KMS-11 (cell line): ENCODE results near the gene NISCH.

ENCODE experiments used
- H2AFZ ChIP-seq: fragments of 200-600 bp; sonication (generic); 2 replicates; pipeline ENCODE4 v1.6.1; 2016; ENCODE audit warnings: antibody characterized with exemption, mixed run types, low read depth
- H3K27ac ChIP-seq: fragments of 200-600 bp; sonication (generic); 2 replicates; pipeline ENCODE4 v1.6.1; 2016; ENCODE audit warnings: mild to moderate bottlenecking, mixed run types
- H3K27me3 ChIP-seq: fragments of 200-600 bp; sonication (generic); 2 replicates; pipeline ENCODE4 v1.6.1; 2017; ENCODE audit warnings: mild to moderate bottlenecking, low read depth, mixed run types, moderate library complexity; ENCODE audit not compliant: insufficient read depth
- H3K36me3 ChIP-seq: fragments of 200-600 bp; sonication (generic); 2 replicates; pipeline ENCODE4 v1.6.1; 2017; ENCODE audit warnings: mild to moderate bottlenecking, mixed run types; ENCODE audit not compliant: insufficient read depth
- H3K4me1 ChIP-seq: fragments of 200-600 bp; sonication (generic); 2 replicates; pipeline ENCODE4 v1.6.1; 2016; ENCODE audit warnings: mild to moderate bottlenecking, low read depth, mixed run types; ENCODE audit not compliant: poor library complexity, severe bottlenecking
- H3K4me2 ChIP-seq: fragments of 200-600 bp; sonication (generic); 2 replicates; pipeline ENCODE4 v1.7.0; 2016; ENCODE audit warnings: mild to moderate bottlenecking, mixed run types
- H3K4me3 ChIP-seq: fragments of 200-600 bp; sonication (generic); IDR thresholded peaks from 2 replicates; pipeline ENCODE4 v1.6.1; 2017; ENCODE audit warnings: low read depth, low read length, mixed read lengths; ENCODE audit not compliant: insufficient read depth
- H3K79me2 ChIP-seq: fragments of 200-600 bp; sonication (generic); 2 replicates; pipeline ENCODE4 v1.6.1; 2016; ENCODE audit warnings: low read depth, mixed run types; ENCODE audit not compliant: insufficient read depth
- H3K9ac ChIP-seq: fragments of 200-600 bp; sonication (generic); 2 replicates; pipeline ENCODE4 v1.6.1; 2016; ENCODE audit warnings: mild to moderate bottlenecking, mixed run types
- H4K20me1 ChIP-seq: fragments of 200-600 bp; sonication (generic); 2 replicates; pipeline ENCODE4 v1.6.1; 2016; ENCODE audit warnings: mild to moderate bottlenecking, mixed run types; ENCODE audit not compliant: insufficient read depth
- CTCF ChIP-seq: fragments of 200-600 bp; sonication (generic); conservative IDR thresholded peaks from 2 replicates; pipeline ENCODE4 v1.6.1; 2017; ENCODE audit warnings: low read depth, mild to moderate bottlenecking, antibody characterized with exemption, low read length, moderate library complexity, mixed read lengths

The NISCH gene

GRCh38 chr3:52504977-52505376 is 49.6 kb downstream of the NISCH start:
- Histone ChIP-seq H2AFZ (no peak overlapping the region), H4K20me1 (no peaks in the 10 kb centered on the region), H3K36me3 (no peaks in the 10 kb centered on the region), H3K9ac (no peak overlapping the region), H3K27me3 (no peaks in the 10 kb centered on the region), H3K79me2 (no peaks in the 10 kb centered on the region), H3K4me3 (no peak overlapping the region), H3K4me1 (no peaks in the 10 kb centered on the region), H3K4me2 (no peak overlapping the region), H3K27ac (no peak overlapping the region)
- TF ChIP-seq CTCF, result no peak

GRCh38 chr3:52506266-52506966 is 51.0 kb downstream of the NISCH start:
- Histone ChIP-seq H2AFZ (no peak overlapping the region), H3K27ac (no peak overlapping the region), H3K36me3 (no peaks in the 10 kb centered on the region), H3K9ac (no peak overlapping the region), H3K4me2 (no peak overlapping the region), H3K27me3 (no peaks in the 10 kb centered on the region), H3K4me1 (no peaks in the 10 kb centered on the region), H3K79me2 (no peaks in the 10 kb centered on the region), H3K4me3 (no peak overlapping the region), H4K20me1 (no peaks in the 10 kb centered on the region)
- no peak for TF ChIP-seq CTCF

- Histone ChIP-seq H3K79me2 (no peaks in the 10 kb centered on the region), H3K27ac (no peak overlapping the region), H3K9ac (no peak overlapping the region), H2AFZ (no peak overlapping the region), H3K27me3 (no peaks in the 10 kb centered on the region), H3K4me1 (no peaks in the 10 kb centered on the region), H3K36me3 (no peaks in the 10 kb centered on the region), H4K20me1 (no peaks in the 10 kb centered on the region), H3K4me2 (no peak overlapping the region), H3K4me3 (no peak overlapping the region)
- no peak for TF ChIP-seq CTCF
Measured at GRCh38 chr3:52507359-52507758, 52.0 kb downstream of the NISCH start.

GRCh38 chr3:52509753-52510328 is 54.4 kb downstream of the NISCH start:
- Histone ChIP-seq H3K4me2 (no peak overlapping the region), H3K9ac (no peak overlapping the region)

More at GRCh38 chr3:52509753-52510328, 54.4 kb downstream of the NISCH start:
- TF ChIP-seq CTCF, result no peak
- Histone ChIP-seq H4K20me1 (no peaks in the 10 kb centered on the region), H3K79me2 (no peaks in the 10 kb centered on the region), H3K27ac (no peak overlapping the region), H2AFZ (no peak overlapping the region), H3K27me3 (no peaks in the 10 kb centered on the region), H3K4me1 (no peaks in the 10 kb centered on the region), H3K36me3 (no peaks in the 10 kb centered on the region), H3K4me3 (no peak overlapping the region)
